Germinal center (tissue), 1 donor: ENCODE data around the gene UBE2N.

Source experiments
- DNase-seq: peaks from one replicate; pipeline ENCODE4 v3.0.0; 2012; ENCODE audit warnings: mixed read lengths, low spot score

Gene UBE2N

GRCh38 chr12:93379981-93380361 lies 61.8 kb downstream of the UBE2N start:
- DNase-seq: no peak

- DNase-seq: no peak
Observed at GRCh38 chr12:93379326-93379980, 62.3 kb downstream of the UBE2N start.

GRCh38 chr12:93378998-93379325 lies 62.8 kb downstream of the UBE2N start:
- no peak for DNase-seq

- DNase-seq: peak; percentile 57
Observed at GRCh38 chr12:93378196-93378997, 63.4 kb downstream of the UBE2N start.

- DNase-seq: peak; percentile 98
Observed at GRCh38 chr12:93377252-93378195, 64.2 kb downstream of the UBE2N start, which contains the start of gene NUDT4. Gene NUDT4 (plus strand): TSS chr12:93377925. CDS start chr12:93378323, 398 bp downstream.

GRCh38 chr12:93376436-93377251 lies 65.1 kb downstream of the UBE2N start:
- DNase-seq: no peak

GRCh38 chr12:93375906-93376305 lies 65.8 kb downstream of the UBE2N start:
- no peak for DNase-seq

- DNase-seq: no peak
Observed at GRCh38 chr12:93373961-93374656, 67.6 kb downstream of the UBE2N start.

GRCh38 chr12:93370947-93371346 lies 70.8 kb downstream of the UBE2N start:
- DNase-seq: no peak

GRCh38 chr12:93369505-93369904 lies 72.2 kb downstream of the UBE2N start:
- DNase-seq: no peak

- DNase-seq: no peak
Observed at GRCh38 chr12:93368766-93369165, 73.0 kb downstream of the UBE2N start.

GRCh38 chr12:93366422-93366821 lies 75.3 kb downstream of the UBE2N start:
- no peak for DNase-seq

- no peak for DNase-seq
Observed at GRCh38 chr12:93365616-93366405, 75.9 kb downstream of the UBE2N start.

- no peak for DNase-seq
Observed at GRCh38 chr12:93363841-93364297, 77.9 kb downstream of the UBE2N start.

- DNase-seq: no peak
Observed at GRCh38 chr12:93361151-93361919, 80.4 kb downstream of the UBE2N start.

GRCh38 chr12:93360688-93361087 lies 81.1 kb downstream of the UBE2N start:
- no peak for DNase-seq

- no peak for DNase-seq
Observed at GRCh38 chr12:93358821-93359220, 82.9 kb downstream of the UBE2N start.

- DNase-seq: no peak
Observed at GRCh38 chr12:93358058-93358457, 83.7 kb downstream of the UBE2N start.

- no peak for DNase-seq
Observed at GRCh38 chr12:93356214-93356613, 85.5 kb downstream of the UBE2N start.
